B cell (primary cell): ENCODE measurements around the gene GALC. TPM values are rescaled to one million over a fixed set of nuclear protein-coding genes. Genes with fewer than 3 reads are reported as not detected.

Experiments
- ATAC-seq: fragments of 200-7000 bp; cut with Tn5 transposase; one replicate; pipeline ENCODE4 v1.10.0; 2021; ENCODE audit warnings: low read depth, mild to moderate bottlenecking, moderate number of reproducible peaks, moderate library complexity
- CTCF ChIA-PET: fragments of 350-600 bp; sonication (Branson Sonifier 250); formaldehyde crosslinking; loops from one replicate; lab custom pipeline; 2021; ENCODE audit warnings: antibody characterized with exemption, inconsistent platforms; lab: Charles Lee
- POLR2A ChIA-PET: fragments of 350-600 bp; sonication (Branson Sonifier 250); formaldehyde crosslinking; loops from one replicate; lab custom pipeline; 2021; ENCODE audit warnings: antibody characterized with exemption; lab: Charles Lee
- DNase-seq: peaks from one replicate; pipeline ENCODE4 v3.0.0; 2013
- H2AFZ ChIP-seq: 2 replicates; pipeline ENCODE4 v1.6.1; 2012; ENCODE audit warnings: mild to moderate bottlenecking, low read depth, low read length; ENCODE audit not compliant: insufficient read depth, poor library complexity, severe bottlenecking
- H3K27ac ChIP-seq, 2 donors: 1 replicate in 1 of 2; 2 replicates in 1 of 2; pipeline ENCODE4 v1.5.1; 2012 to 2013; ENCODE audit warnings: low read length in 2 of 2, mild to moderate bottlenecking in 2 of 2, moderate library complexity in 1 of 2
- H3K27me3 ChIP-seq, 4 experiments: fragments of 200-600 bp in 1 of 4; sonication (generic) in 1 of 4; replicated peaks in 1 of 4; 1 replicate in 2 of 4; 2 replicates in 2 of 4; pipeline versions ENCODE4 v1.6.1 to v1.7.0; 2013 to 2016; ENCODE audit warnings: low read length in 3 of 4, mild to moderate bottlenecking in 2 of 4, mixed read lengths in 1 of 4, moderate library complexity in 1 of 4; ENCODE audit not compliant: insufficient read depth in 4 of 4, control insufficient read depth in 3 of 4; ENCODE audit errors: control extremely low read depth in 1 of 4
- H3K36me3 ChIP-seq, 2 experiments: replicated peaks in 1 of 2; 1 replicate in 1 of 2; 2 replicates in 1 of 2; pipeline versions ENCODE4 v1.6.1 to v1.7.1; 2013; ENCODE audit warnings: low read length in 1 of 2; ENCODE audit not compliant: insufficient read depth in 2 of 2, control insufficient read depth in 1 of 2; ENCODE audit errors: control extremely low read depth in 1 of 2, extremely low read depth in 1 of 2
- H3K4me1 ChIP-seq, 2 donors: fragments of 200-600 bp in 1 of 2; sonication (generic) in 1 of 2; 1 replicate in 1 of 2; 2 replicates in 1 of 2; pipeline versions ENCODE4 v1.5.1 to v1.6.1; 2013 to 2017; ENCODE audit warnings: low read length in 2 of 2; ENCODE audit not compliant: control insufficient read depth in 2 of 2, insufficient read depth in 2 of 2
- H3K4me2 ChIP-seq: replicated peaks from 2 replicates; pipeline ENCODE3; 2012; ENCODE audit warnings: mild to moderate bottlenecking, low read depth, low read length; ENCODE audit not compliant: poor library complexity, severe bottlenecking
- H3K4me3 ChIP-seq, 5 experiments: fragments of 200-600 bp in 1 of 5; sonication (generic) in 1 of 5; 1 replicate in 3 of 5; 2 replicates in 2 of 5; pipeline versions ENCODE4 v1.5.1 to v1.7.0; 2011 to 2016; ENCODE audit warnings: low read length in 4 of 5, mild to moderate bottlenecking in 4 of 5, low read depth in 2 of 5, control low read depth in 1 of 5, moderate library complexity in 1 of 5; ENCODE audit not compliant: insufficient read depth in 1 of 5; ENCODE audit errors: control extremely low read depth in 1 of 5, extremely low read depth in 1 of 5
- H3K79me2 ChIP-seq: fragments of 200-600 bp; sonication (generic); one replicate; pipeline ENCODE4 v1.6.0; 2016; ENCODE audit warnings: low read length; ENCODE audit not compliant: control insufficient read depth, insufficient read depth
- H3K9ac ChIP-seq: fragments of 200-600 bp; sonication (generic); 2 replicates; pipeline ENCODE4 v1.6.1; 2017; ENCODE audit warnings: mild to moderate bottlenecking, low read length, moderate library complexity
- H3K9me3 ChIP-seq, 3 donors: one replicate each; pipeline versions ENCODE4 v1.6.1 to v1.7.1; 2013; ENCODE audit warnings: low read length in 2 of 3; ENCODE audit not compliant: control insufficient read depth in 2 of 3, insufficient read depth in 1 of 3; ENCODE audit errors: control extremely low read depth in 1 of 3
- H4K20me1 ChIP-seq: 2 replicates; pipeline ENCODE4 v1.6.0; 2012; ENCODE audit warnings: mild to moderate bottlenecking, low read length; ENCODE audit not compliant: insufficient read depth, control insufficient read depth, poor library complexity, severe bottlenecking
- H3K27ac Mint-ChIP-seq: one replicate; pipeline ENCODE4 v1.8.0; 2021; ENCODE audit warnings: mixed read lengths
- H3K27me3 Mint-ChIP-seq: one replicate; pipeline ENCODE4 v1.8.0; 2021; ENCODE audit warnings: mixed read lengths
- H3K4me1 Mint-ChIP-seq: one replicate; pipeline ENCODE4 v1.8.0; 2021; ENCODE audit warnings: mixed read lengths
- H3K4me3 Mint-ChIP-seq: one replicate; pipeline ENCODE4 v1.8.0; 2021; ENCODE audit warnings: mixed read lengths
- H3K9me3 Mint-ChIP-seq: one replicate; pipeline ENCODE4 v1.8.0; 2022; ENCODE audit warnings: mixed read lengths; ENCODE audit not compliant: insufficient read depth
- CTCF ChIP-seq: fragments of 200-600 bp; IDR thresholded peaks from one replicate; pipeline ENCODE4 v1.8.0; 2022; ENCODE audit warnings: antibody characterized with exemption, mild to moderate bottlenecking
- EZH2 ChIP-seq: IDR thresholded peaks from 2 replicates; pipeline ENCODE4 v1.6.1; 2012; ENCODE audit warnings: borderline replicate concordance, low read depth, mild to moderate bottlenecking, moderate library complexity, low read length; ENCODE audit not compliant: insufficient read depth, poor library complexity, severe bottlenecking
- WGBS: methylation state at CpG from one replicate; pipeline ENCODE4 v1.1.5; 2013; ENCODE audit warnings: missing lambda C conversion rate; ENCODE audit not compliant: insufficient coverage; 5-methylcytosine and 5-hydroxymethylcytosine counted together
- intact Hi-C: fragments of 100-400 bp; cut with micrococcal nuclease; formaldehyde crosslinking; loops from one replicate; pipeline ENCODE4 v1.10.0; 2022
- polyA plus RNA-seq: library from polyadenylated mRNA; depleted of rRNA; stranded (reverse); fragments of >200 nt; gene quantifications from 2 replicates; pipeline ENCODE4 v1.2.3, GENCODE V29; 2012
- total RNA-seq, 2 donors: library from RNA; stranded (reverse); fragments of 120-200 nt in 1 of 2; gene quantifications; 1 replicate in 1 of 2; 2 replicates in 1 of 2; pipeline versions ENCODE4 v1.2.3 to v1.2.4, GENCODE V29; 2013 to 2022

Gene GALC
- total and polyA plus RNA-seq, 2 donors (not counting 1 experiment from before 2014, with no cell fraction given), result 4.9 to 17.8 TPM

- intact Hi-C loops, result no loop called here
- Mint-ChIP-seq H3K9me3 (no peaks in the 10 kb centered on the region), H3K4me3 (no peak overlapping the region), H3K27me3 (peaks cover 10% of the 10 kb centered on the region), H3K27ac (no peak overlapping the region), H3K4me1 (no peaks in the 10 kb centered on the region)
- ATAC-seq (no peak), DNase-seq (no peak)
- Histone ChIP-seq H3K79me2 (no peaks in the 10 kb centered on the region), H3K4me1 (no peaks in the 10 kb centered on the region), H2AFZ (no peak overlapping the region), H3K36me3 (no peaks in the 10 kb centered on the region), H3K4me3 (no peak overlapping the region), H3K9ac (no peak overlapping the region), H3K27me3 (peaks cover 0 to 8% (median 4%) of the 10 kb centered on the region in 4 experiments), H3K27ac (no peak overlapping the region), H3K4me2 (no peak overlapping the region), H4K20me1 (no peaks in the 10 kb centered on the region), H3K9me3 (no peaks in the 10 kb centered on the region)
- TF ChIP-seq EZH2 (no peak), CTCF (no peak)
- CTCF ChIA-PET, result interaction anchor here (1.3 kb wide), 1 partner anchor 28 kb away, joined by 3 read pairs; no protein-coding TSS in a partner anchor
- 82% methylated on average over 5 of the region's 6 CpGs for WGBS
- POLR2A ChIA-PET, result no interaction called here
Measured at GRCh38 chr14:87894920-87895319, 98.1 kb downstream of the GALC start.

- H3K4me2 ChIP-seq, result no peak overlapping the region
- TF ChIP-seq CTCF (no peak), EZH2 (no peak)
- no peaks in the 10 kb centered on the region for H3K4me1 ChIP-seq
- no peak for DNase-seq
- no peak overlapping the region for H2AFZ ChIP-seq
- peaks cover 0 to 8% (median 0%) of the 10 kb centered on the region in 4 experiments for H3K27me3 ChIP-seq
- intact Hi-C loops, result no loop called here
- WGBS, result no CpG with 5 or more reads among the region's 2 CpGs
- H3K9me3 Mint-ChIP-seq, result no peaks in the 10 kb centered on the region
- no peaks in the 10 kb centered on the region for H3K9me3 ChIP-seq
- ChIA-PET CTCF (no interaction called here), POLR2A (no interaction called here)
- no peak overlapping the region for H3K27ac ChIP-seq
- no peaks in the 10 kb centered on the region for H4K20me1 ChIP-seq
- no peak overlapping the region for H3K4me3 ChIP-seq
- H3K9ac ChIP-seq, result no peak overlapping the region
- ATAC-seq, result no peak
- peaks cover 12% of the 10 kb centered on the region for H3K27me3 Mint-ChIP-seq
- H3K27ac Mint-ChIP-seq, result no peak overlapping the region
- no peaks in the 10 kb centered on the region for H3K79me2 ChIP-seq
- no peaks in the 10 kb centered on the region for H3K36me3 ChIP-seq
- H3K4me1 Mint-ChIP-seq, result no peaks in the 10 kb centered on the region
- no peak overlapping the region for H3K4me3 Mint-ChIP-seq
Measured at GRCh38 chr14:87892763-87893162, 100.2 kb downstream of the GALC start.
